ENCODE data around the gene KRTAP12-1.

- TF ChIP-seq EZH2 (IDR thresholded peaks at IDR 0.05; ENCODE audit: insufficient read depth, low read length) (no peak), CTCF (IDR thresholded peaks at IDR 0.05; ENCODE audit: insufficient read depth, low read depth, low read length) (no peak)
These were observed 22.9 kb downstream of the KRTAP12-1 start for GRCh38 chr21:44658913-44659595.
